ENCODE results near the gene PPP2R2D.

DNA sequence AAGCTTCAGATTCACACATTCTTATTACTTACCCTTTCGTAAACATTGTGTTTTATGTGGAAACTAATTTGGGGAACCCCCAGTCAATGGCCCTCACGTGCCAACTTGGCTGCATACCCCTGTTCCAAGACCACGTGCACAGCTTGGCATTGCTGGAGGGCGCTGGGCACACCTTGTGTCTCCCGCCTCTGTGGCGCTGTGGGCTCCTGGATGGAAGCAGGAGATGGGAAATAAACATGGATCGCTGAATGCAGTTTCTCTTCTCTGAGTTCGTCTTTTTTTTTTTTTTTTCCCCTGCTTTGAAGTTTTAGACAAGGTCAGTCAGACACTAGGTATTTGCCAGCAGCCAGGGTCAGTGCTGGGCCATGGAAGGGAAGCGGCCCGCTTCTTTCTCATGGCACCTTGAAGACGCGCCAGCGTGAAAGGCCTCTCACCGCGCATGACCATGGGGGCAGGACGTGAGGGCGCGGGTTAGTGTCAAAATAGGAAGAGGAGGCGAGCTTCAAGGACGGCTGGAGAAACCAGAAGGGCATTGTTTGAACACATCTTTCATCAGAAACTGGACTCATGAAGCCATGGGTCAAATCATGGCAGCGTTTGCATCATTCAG, 53.7 kb downstream of the PPP2R2D start:
- TF ChIP-seq ZFP3 (CRISPR knock-in tag; IDR thresholded peaks at IDR 0.05) (no peak), ISL1 (CRISPR knock-in tag; IDR thresholded peaks at IDR 0.05) (no peak)
- TF ChIP-seq, protein P1, sequence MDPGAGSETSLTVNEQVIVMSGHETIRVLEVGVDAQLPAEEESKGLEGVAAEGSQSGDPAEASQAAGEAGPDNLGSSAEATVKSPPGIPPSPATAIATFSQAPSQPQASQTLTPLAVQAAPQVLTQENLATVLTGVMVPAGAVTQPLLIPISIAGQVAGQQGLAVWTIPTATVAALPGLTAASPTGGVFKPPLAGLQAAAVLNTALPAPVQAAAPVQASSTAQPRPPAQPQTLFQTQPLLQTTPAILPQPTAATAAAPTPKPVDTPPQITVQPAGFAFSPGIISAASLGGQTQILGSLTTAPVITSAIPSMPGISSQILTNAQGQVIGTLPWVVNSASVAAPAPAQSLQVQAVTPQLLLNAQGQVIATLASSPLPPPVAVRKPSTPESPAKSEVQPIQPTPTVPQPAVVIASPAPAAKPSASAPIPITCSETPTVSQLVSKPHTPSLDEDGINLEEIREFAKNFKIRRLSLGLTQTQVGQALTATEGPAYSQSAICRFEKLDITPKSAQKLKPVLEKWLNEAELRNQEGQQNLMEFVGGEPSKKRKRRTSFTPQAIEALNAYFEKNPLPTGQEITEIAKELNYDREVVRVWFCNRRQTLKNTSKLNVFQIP (CRISPR knock-in tag; IDR thresholded peaks at IDR 0.05; ENCODE audit: borderline replicate concordance, low read depth) = no peak
- TF ChIP-seq, protein P2, sequence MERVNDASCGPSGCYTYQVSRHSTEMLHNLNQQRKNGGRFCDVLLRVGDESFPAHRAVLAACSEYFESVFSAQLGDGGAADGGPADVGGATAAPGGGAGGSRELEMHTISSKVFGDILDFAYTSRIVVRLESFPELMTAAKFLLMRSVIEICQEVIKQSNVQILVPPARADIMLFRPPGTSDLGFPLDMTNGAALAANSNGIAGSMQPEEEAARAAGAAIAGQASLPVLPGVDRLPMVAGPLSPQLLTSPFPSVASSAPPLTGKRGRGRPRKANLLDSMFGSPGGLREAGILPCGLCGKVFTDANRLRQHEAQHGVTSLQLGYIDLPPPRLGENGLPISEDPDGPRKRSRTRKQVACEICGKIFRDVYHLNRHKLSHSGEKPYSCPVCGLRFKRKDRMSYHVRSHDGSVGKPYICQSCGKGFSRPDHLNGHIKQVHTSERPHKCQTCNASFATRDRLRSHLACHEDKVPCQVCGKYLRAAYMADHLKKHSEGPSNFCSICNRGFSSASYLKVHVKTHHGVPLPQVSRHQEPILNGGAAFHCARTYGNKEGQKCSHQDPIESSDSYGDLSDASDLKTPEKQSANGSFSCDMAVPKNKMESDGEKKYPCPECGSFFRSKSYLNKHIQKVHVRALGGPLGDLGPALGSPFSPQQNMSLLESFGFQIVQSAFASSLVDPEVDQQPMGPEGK (CRISPR knock-in tag; IDR thresholded peaks at IDR 0.05; ENCODE audit: borderline replicate concordance) = no peak
- TF ChIP-seq, protein P3, sequence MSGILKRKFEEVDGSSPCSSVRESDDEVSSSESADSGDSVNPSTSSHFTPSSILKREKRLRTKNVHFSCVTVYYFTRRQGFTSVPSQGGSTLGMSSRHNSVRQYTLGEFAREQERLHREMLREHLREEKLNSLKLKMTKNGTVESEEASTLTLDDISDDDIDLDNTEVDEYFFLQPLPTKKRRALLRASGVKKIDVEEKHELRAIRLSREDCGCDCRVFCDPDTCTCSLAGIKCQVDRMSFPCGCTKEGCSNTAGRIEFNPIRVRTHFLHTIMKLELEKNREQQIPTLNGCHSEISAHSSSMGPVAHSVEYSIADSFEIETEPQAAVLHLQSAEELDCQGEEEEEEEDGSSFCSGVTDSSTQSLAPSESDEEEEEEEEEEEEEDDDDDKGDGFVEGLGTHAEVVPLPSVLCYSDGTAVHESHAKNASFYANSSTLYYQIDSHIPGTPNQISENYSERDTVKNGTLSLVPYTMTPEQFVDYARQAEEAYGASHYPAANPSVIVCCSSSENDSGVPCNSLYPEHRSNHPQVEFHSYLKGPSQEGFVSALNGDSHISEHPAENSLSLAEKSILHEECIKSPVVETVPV (CRISPR knock-in tag; IDR thresholded peaks at IDR 0.05) = no peak
- TF ChIP-seq, protein P4, sequence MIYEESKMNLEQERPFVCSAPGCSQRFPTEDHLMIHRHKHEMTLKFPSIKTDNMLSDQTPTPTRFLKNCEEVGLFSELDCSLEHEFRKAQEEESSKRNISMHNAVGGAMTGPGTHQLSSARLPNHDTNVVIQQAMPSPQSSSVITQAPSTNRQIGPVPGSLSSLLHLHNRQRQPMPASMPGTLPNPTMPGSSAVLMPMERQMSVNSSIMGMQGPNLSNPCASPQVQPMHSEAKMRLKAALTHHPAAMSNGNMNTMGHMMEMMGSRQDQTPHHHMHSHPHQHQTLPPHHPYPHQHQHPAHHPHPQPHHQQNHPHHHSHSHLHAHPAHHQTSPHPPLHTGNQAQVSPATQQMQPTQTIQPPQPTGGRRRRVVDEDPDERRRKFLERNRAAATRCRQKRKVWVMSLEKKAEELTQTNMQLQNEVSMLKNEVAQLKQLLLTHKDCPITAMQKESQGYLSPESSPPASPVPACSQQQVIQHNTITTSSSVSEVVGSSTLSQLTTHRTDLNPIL (CRISPR knock-in tag; IDR thresholded peaks at IDR 0.05; ENCODE audit: low read depth) = no peak

Data from SK-N-SH treated with all-trans-retinoic acid at 6 μM for 48 hours (cell line).